ENCODE results near the gene FGD5.

Gene FGD5

GRCh38 chr3:14783480-14784086, 35.2 kb upstream of the FGD5 start:
- TF ChIP-seq CTCF (IDR thresholded peaks at IDR 0.05) (no peak), ZFX (IDR thresholded peaks at IDR 0.05; ENCODE audit: borderline replicate concordance) (no peak)
- H3K27ac ChIP-seq: no peak overlapping the region

- TF ChIP-seq ZFX (IDR thresholded peaks at IDR 0.05; ENCODE audit: borderline replicate concordance): no peak
- no peak for TF ChIP-seq CTCF (IDR thresholded peaks at IDR 0.05)
Observed at GRCh38 chr3:14784087-14784681, 34.6 kb upstream of the FGD5 start.

GRCh38 chr3:14785207-14786155, 33.3 kb upstream of the FGD5 start:
- H3K27ac ChIP-seq: no peak overlapping the region
- no peak for TF ChIP-seq ZFX (IDR thresholded peaks at IDR 0.05; ENCODE audit: borderline replicate concordance)
- no peak for TF ChIP-seq CTCF (IDR thresholded peaks at IDR 0.05)

More at GRCh38 chr3:14784087-14784681, 34.6 kb upstream of the FGD5 start:
- no peak overlapping the region for H3K27ac ChIP-seq

GRCh38 chr3:14786369-14786768, 32.4 kb upstream of the FGD5 start:
- H3K27ac ChIP-seq: no peak overlapping the region
- TF ChIP-seq CTCF (IDR thresholded peaks at IDR 0.05): no peak
- no peak for TF ChIP-seq ZFX (IDR thresholded peaks at IDR 0.05; ENCODE audit: borderline replicate concordance)

- no peak for TF ChIP-seq CTCF (IDR thresholded peaks at IDR 0.05)
- no peak for TF ChIP-seq ZFX (IDR thresholded peaks at IDR 0.05; ENCODE audit: borderline replicate concordance)
- no peak overlapping the region for H3K27ac ChIP-seq
Observed at GRCh38 chr3:14787630-14788029, 31.1 kb upstream of the FGD5 start.

GRCh38 chr3:14788644-14789043, 30.1 kb upstream of the FGD5 start:
- H3K27ac ChIP-seq: no peak overlapping the region
- TF ChIP-seq ZFX (IDR thresholded peaks at IDR 0.05; ENCODE audit: borderline replicate concordance): no peak
- no peak for TF ChIP-seq CTCF (IDR thresholded peaks at IDR 0.05)
